ENCODE results near the gene MGMT.

Gene MGMT

GRCh38 chr10:129770286-129770685 lies 303.2 kb downstream of the MGMT start:
- no peak for DNase-seq (ENCODE audit: low read depth in 3 of 3, low spot score in 1 of 3)

- no peak for DNase-seq (ENCODE audit: low read depth in 3 of 3, low spot score in 1 of 3)
These were observed 304.0 kb downstream of the MGMT start for GRCh38 chr10:129771024-129771423.

GRCh38 chr10:129771576-129771975 lies 304.5 kb downstream of the MGMT start:
- DNase-seq (ENCODE audit: low read depth in 3 of 3, low spot score in 1 of 3) = no peak

GRCh38 chr10:129771991-129772431 lies 305.0 kb downstream of the MGMT start:
- DNase-seq (ENCODE audit: low read depth in 3 of 3, low spot score in 1 of 3) = no peak

- no peak for DNase-seq (ENCODE audit: low read depth in 3 of 3, low spot score in 1 of 3)
These were observed 305.7 kb downstream of the MGMT start for GRCh38 chr10:129772468-129773358.

- no peak for DNase-seq (ENCODE audit: low read depth in 3 of 3, low spot score in 1 of 3)
These were observed 306.4 kb downstream of the MGMT start for GRCh38 chr10:129773359-129773990.

GRCh38 chr10:129774082-129774735 lies 307.2 kb downstream of the MGMT start:
- no peak for DNase-seq (ENCODE audit: low read depth in 3 of 3, low spot score in 1 of 3)

- no peak for DNase-seq (ENCODE audit: low read depth in 3 of 3, low spot score in 1 of 3)
These were observed 307.8 kb downstream of the MGMT start for GRCh38 chr10:129774736-129775401.

GRCh38 chr10:129775681-129776080 lies 308.6 kb downstream of the MGMT start:
- DNase-seq (ENCODE audit: low read depth in 3 of 3, low spot score in 1 of 3) = no peak

- DNase-seq (ENCODE audit: low read depth in 3 of 3, low spot score in 1 of 3) = no peak
These were observed 310.6 kb downstream of the MGMT start for GRCh38 chr10:129777687-129778086.

- DNase-seq (ENCODE audit: low read depth in 3 of 3, low spot score in 1 of 3) = no peak
These were observed 311.5 kb downstream of the MGMT start for GRCh38 chr10:129778571-129778970.

GRCh38 chr10:129779126-129780111 lies 312.4 kb downstream of the MGMT start:
- DNase-seq (ENCODE audit: low read depth in 3 of 3, low spot score in 1 of 3) = no peak

- DNase-seq (ENCODE audit: low read depth in 3 of 3, low spot score in 1 of 3) = no peak
These were observed 313.2 kb downstream of the MGMT start for GRCh38 chr10:129780198-129780597.

- no peak for DNase-seq (ENCODE audit: low read depth in 3 of 3, low spot score in 1 of 3)
These were observed 314.1 kb downstream of the MGMT start for GRCh38 chr10:129780901-129781795.

GRCh38 chr10:129784291-129784690 lies 317.2 kb downstream of the MGMT start:
- no peak for DNase-seq (ENCODE audit: low read depth in 3 of 3, low spot score in 1 of 3)

GRCh38 chr10:129784891-129785290 lies 317.9 kb downstream of the MGMT start:
- no peak for DNase-seq (ENCODE audit: low read depth in 3 of 3, low spot score in 1 of 3)

- no peak for DNase-seq (ENCODE audit: low read depth in 3 of 3, low spot score in 1 of 3)
These were observed 318.5 kb downstream of the MGMT start for GRCh38 chr10:129785536-129785981.

- DNase-seq (ENCODE audit: low read depth in 3 of 3, low spot score in 1 of 3) = no peak
These were observed 319.2 kb downstream of the MGMT start for GRCh38 chr10:129786216-129786615.

- DNase-seq (ENCODE audit: low read depth in 3 of 3, low spot score in 1 of 3) = no peak
These were observed 320.5 kb downstream of the MGMT start for GRCh38 chr10:129787557-129787956.

Measured in stimulated activated CD4-positive, alpha-beta T cell treated with anti-CD3 and anti-CD28 coated beads, TNF-alpha, amount 100 ng/mL, for 1 hour (primary cell).